ENCODE results near the gene CD40.

GRCh38 chr20:46118481-46119020 is 437 bp downstream of the CD40 start:
- no peak for TF ChIP-seq CTCF (conservative IDR thresholded peaks at IDR 0.05 in 1 of 2, IDR thresholded peaks at IDR 0.05 in 1 of 2; ENCODE audit: low read depth in 1 of 2, low read length in 2 of 2)
- TF ChIP-seq EZH2 (IDR thresholded peaks at IDR 0.05; ENCODE audit: low read length, missing control alignments) = no peak
